CD4-positive, alpha-beta T cell treated with Interleukin-2 at 100 ng/mL for 4 hours (primary cell): Measurements from ENCODE around the gene SH3GL2.
"Not testable (repeated sequence)": the region's sequence is repeated elsewhere in the genome, so short reads cannot be mapped to it uniquely, and the experiment has no call there.

ENCODE experiments used
- DNase-seq: peaks from one replicate; pipeline ENCODE4 v3.0.0-alpha.2; 2020; ENCODE audit warnings: low spot score

Gene SH3GL2

GRCh38 chr9:17751486-17751885 lies 172.6 kb downstream of the SH3GL2 start:
- no peak for DNase-seq

- no peak for DNase-seq
Observed at GRCh38 chr9:17752021-17752420, 173.2 kb downstream of the SH3GL2 start.

GRCh38 chr9:17757816-17758215 lies 178.9 kb downstream of the SH3GL2 start:
- no peak for DNase-seq

GRCh38 chr9:17760250-17760649 lies 181.4 kb downstream of the SH3GL2 start:
- no peak for DNase-seq

- no peak for DNase-seq
Observed at GRCh38 chr9:17761984-17762676, 183.3 kb downstream of the SH3GL2 start.

GRCh38 chr9:17764306-17764705 lies 185.4 kb downstream of the SH3GL2 start:
- DNase-seq = no peak

- DNase-seq = not testable (repeated sequence)
Observed at GRCh38 chr9:17765131-17765530, 186.3 kb downstream of the SH3GL2 start.

- no peak for DNase-seq
Observed at GRCh38 chr9:17772223-17772622, 193.4 kb downstream of the SH3GL2 start.

- no peak for DNase-seq
Observed at GRCh38 chr9:17775656-17776055, 196.8 kb downstream of the SH3GL2 start.

GRCh38 chr9:17776735-17777134 lies 197.9 kb downstream of the SH3GL2 start:
- DNase-seq = no peak

GRCh38 chr9:17777465-17777864 lies 198.6 kb downstream of the SH3GL2 start:
- no peak for DNase-seq

- DNase-seq = no peak
Observed at GRCh38 chr9:17782430-17783149, 203.7 kb downstream of the SH3GL2 start.

GRCh38 chr9:17783227-17783626 lies 204.4 kb downstream of the SH3GL2 start:
- DNase-seq = no peak

- no peak for DNase-seq
Observed at GRCh38 chr9:17789316-17789715, 210.4 kb downstream of the SH3GL2 start.

GRCh38 chr9:17793713-17794622 lies 215.1 kb downstream of the SH3GL2 start:
- DNase-seq = no peak

- no peak for DNase-seq
Observed at GRCh38 chr9:17795744-17796143, 216.9 kb downstream of the SH3GL2 start.

GRCh38 chr9:17799369-17799768 lies 220.5 kb downstream of the SH3GL2 start:
- no peak for DNase-seq

GRCh38 chr9:17800418-17800817 lies 221.6 kb downstream of the SH3GL2 start:
- no peak for DNase-seq

GRCh38 chr9:17802249-17802857 lies 223.5 kb downstream of the SH3GL2 start:
- no peak for DNase-seq

GRCh38 chr9:17807613-17808282 lies 228.9 kb downstream of the SH3GL2 start:
- DNase-seq = no peak

- DNase-seq = no peak
Observed at GRCh38 chr9:17810317-17810716, 231.5 kb downstream of the SH3GL2 start.
